H1 (cell line): ENCODE data around the gene PTCD3.

Experiments used
- EP300 ChIP-seq, 2 experiments: IDR thresholded peaks; 1 replicate in 1 of 2; 2 replicates in 1 of 2; pipeline ENCODE4 v1.6.1; 2011 to 2012; ENCODE audit warnings: low read depth in 2 of 2, low read length in 2 of 2, mild to moderate bottlenecking in 2 of 2, borderline replicate concordance in 1 of 2, inconsistent platforms in 1 of 2, moderate library complexity in 1 of 2
- POLR2A ChIP-seq, 2 experiments: IDR thresholded peaks; 1 replicate in 1 of 2; 2 replicates in 1 of 2; pipeline ENCODE4 v1.6.1; 2011; ENCODE audit warnings: low read depth in 2 of 2, low read length in 2 of 2, mild to moderate bottlenecking in 2 of 2; ENCODE audit errors: control extremely low read depth in 1 of 2
- POLR2AphosphoS5 ChIP-seq: IDR thresholded peaks from 2 replicates; pipeline ENCODE4 v1.6.1; 2011; ENCODE audit warnings: low read depth, low read length

GRCh38 chr2:86118130-86118529, 12.1 kb downstream of the PTCD3 start:
- no peak for TF ChIP-seq POLR2A (IDR thresholded peaks at IDR 0.05; ENCODE audit: control extremely low read depth in 1 of 2, low read depth in 2 of 2, low read length in 2 of 2)
- TF ChIP-seq EP300 (IDR thresholded peaks at IDR 0.05; ENCODE audit: borderline replicate concordance in 1 of 2, low read depth in 2 of 2, low read length in 2 of 2): no peak
- TF ChIP-seq POLR2AphosphoS5: no peak
